Skeletal muscle tissue (tissue), 4 donors: ENCODE results near the gene FBXW8. TPM values are rescaled to one million over a fixed set of nuclear protein-coding genes. Genes with fewer than 3 reads are reported as not detected.

ENCODE experiments used
- H3K27ac ChIP-seq: one replicate; pipeline ENCODE4 v1.7.0; 2013; ENCODE audit warnings: mild to moderate bottlenecking, low read depth, low read length, inconsistent platforms
- H3K27me3 ChIP-seq, 3 donors: one replicate each; pipeline ENCODE4 v1.7.0; 2013; ENCODE audit warnings: low read length in 3 of 3; ENCODE audit not compliant: control insufficient read depth in 3 of 3, insufficient read depth in 3 of 3
- H3K36me3 ChIP-seq, 3 donors: one replicate each; pipeline ENCODE4 v1.7.0; 2013; ENCODE audit warnings: low read length in 3 of 3; ENCODE audit not compliant: control insufficient read depth in 3 of 3, insufficient read depth in 3 of 3
- H3K4me1 ChIP-seq, 3 donors: one replicate each; pipeline ENCODE4 v1.7.0; 2013; ENCODE audit warnings: low read length in 3 of 3, mild to moderate bottlenecking in 3 of 3; ENCODE audit not compliant: control insufficient read depth in 3 of 3, insufficient read depth in 3 of 3
- H3K4me3 ChIP-seq, 3 donors: one replicate each; pipeline ENCODE4 v1.7.0; 2013; ENCODE audit warnings: low read length in 3 of 3
- H3K9ac ChIP-seq, 3 donors: one replicate each; pipeline ENCODE4 v1.7.0; 2013; ENCODE audit warnings: low read length in 3 of 3, mild to moderate bottlenecking in 3 of 3, moderate library complexity in 2 of 3, low read depth in 1 of 3
- H3K9me3 ChIP-seq, 3 donors: one replicate each; pipeline ENCODE4 v1.7.0; 2013; ENCODE audit warnings: low read length in 3 of 3; ENCODE audit not compliant: control insufficient read depth in 3 of 3
- total RNA-seq: library from RNA; depleted of rRNA; stranded (reverse); fragments of >200 nt; gene quantifications from one replicate; pipeline ENCODE4 v1.2.3, GENCODE V29; 2014
- donor health status: Osteomylitis.

FBXW8 gene
- total RNA-seq, 1 donor from 2014 or later: 8.9 TPM

GRCh38 chr12:116887244-116887643 is 23.5 kb upstream of the FBXW8 start:
- Histone ChIP-seq H3K27me3 (peaks cover 7 to 12% (median 11%) of the 10 kb centered on the region in 3 donors), H3K9ac (no peak overlapping the region), H3K4me3 (no peak overlapping the region), H3K4me1 (peaks cover 0 to 2% (median under 1%) of the 10 kb centered on the region in 3 donors), H3K27ac (no peak overlapping the region), H3K36me3 (no peaks in the 10 kb centered on the region), H3K9me3 (no peaks in the 10 kb centered on the region)

- Histone ChIP-seq H3K27me3 (peaks cover under 1 to 10% (median 5%) of the 10 kb centered on the region in 3 donors), H3K9ac (no peak overlapping the region), H3K9me3 (no peaks in the 10 kb centered on the region), H3K36me3 (no peaks in the 10 kb centered on the region), H3K27ac (no peak overlapping the region), H3K4me3 (no peak overlapping the region), H3K4me1 (no peaks in the 10 kb centered on the region)
Observed at GRCh38 chr12:116887897-116888296, 22.9 kb upstream of the FBXW8 start.

- no peaks in the 10 kb centered on the region for H3K4me1 ChIP-seq
Observed at GRCh38 chr12:116890330-116890729, 20.4 kb upstream of the FBXW8 start.

GRCh38 chr12:116891019-116891418 is 19.7 kb upstream of the FBXW8 start:
- Histone ChIP-seq H3K4me3 (no peak overlapping the region), H3K36me3 (no peaks in the 10 kb centered on the region), H3K27me3 (peaks cover 0 to 5% (median 0%) of the 10 kb centered on the region in 3 donors), H3K4me1 (no peaks in the 10 kb centered on the region), H3K27ac (no peak overlapping the region), H3K9me3 (no peaks in the 10 kb centered on the region), H3K9ac (no peak overlapping the region)

More at GRCh38 chr12:116890330-116890729, 20.4 kb upstream of the FBXW8 start:
- H3K27me3 ChIP-seq: peaks cover 0 to 5% (median 0%) of the 10 kb centered on the region in 3 donors
- no peaks in the 10 kb centered on the region for H3K9me3 ChIP-seq
- H3K4me3 ChIP-seq: no peak overlapping the region
- no peaks in the 10 kb centered on the region for H3K36me3 ChIP-seq
- no peak overlapping the region for H3K27ac ChIP-seq
- no peak overlapping the region for H3K9ac ChIP-seq

GRCh38 chr12:116892349-116893140 is 18.2 kb upstream of the FBXW8 start:
- Histone ChIP-seq H3K27me3 (peaks cover 1 to 9% (median 2%) of the 10 kb centered on the region in 3 donors), H3K9ac (no peak overlapping the region), H3K36me3 (no peaks in the 10 kb centered on the region), H3K27ac (no peak overlapping the region), H3K4me3 (no peak overlapping the region), H3K4me1 (no peaks in the 10 kb centered on the region), H3K9me3 (no peaks in the 10 kb centered on the region)

GRCh38 chr12:116894913-116895312 is 15.8 kb upstream of the FBXW8 start:
- peaks cover 6 to 19% (median 11%) of the 10 kb centered on the region in 3 donors for H3K27me3 ChIP-seq
- no peaks in the 10 kb centered on the region for H3K9me3 ChIP-seq
- H3K36me3 ChIP-seq: no peaks in the 10 kb centered on the region
- H3K27ac ChIP-seq: no peak overlapping the region
- no peak overlapping the region for H3K4me3 ChIP-seq
- no peak overlapping the region for H3K9ac ChIP-seq
- no peaks in the 10 kb centered on the region for H3K4me1 ChIP-seq

GRCh38 chr12:116896411-116896924 is 14.3 kb upstream of the FBXW8 start:
- H3K27me3 ChIP-seq: peaks cover 12 to 26% (median 16%) of the 10 kb centered on the region in 3 donors
- H3K4me3 ChIP-seq: no peak overlapping the region
- H3K9ac ChIP-seq: no peak overlapping the region
- H3K4me1 ChIP-seq: no peaks in the 10 kb centered on the region
- no peaks in the 10 kb centered on the region for H3K9me3 ChIP-seq
- no peaks in the 10 kb centered on the region for H3K36me3 ChIP-seq
- H3K27ac ChIP-seq: no peak overlapping the region

GRCh38 chr12:116897476-116897875 is 13.3 kb upstream of the FBXW8 start:
- Histone ChIP-seq H3K27me3 (peaks cover 12 to 26% (median 16%) of the 10 kb centered on the region in 3 donors), H3K4me3 (no peak overlapping the region), H3K27ac (no peak overlapping the region), H3K4me1 (no peaks in the 10 kb centered on the region), H3K36me3 (no peaks in the 10 kb centered on the region), H3K9ac (no peak overlapping the region), H3K9me3 (no peaks in the 10 kb centered on the region)

- Histone ChIP-seq H3K27me3 (peaks cover 12 to 26% (median 16%) of the 10 kb centered on the region in 3 donors), H3K36me3 (no peaks in the 10 kb centered on the region), H3K9me3 (no peaks in the 10 kb centered on the region), H3K9ac (no peak overlapping the region), H3K27ac (no peak overlapping the region), H3K4me3 (no peak overlapping the region), H3K4me1 (no peaks in the 10 kb centered on the region)
Observed at GRCh38 chr12:116898669-116899068, 12.1 kb upstream of the FBXW8 start.

- H3K4me1 ChIP-seq: no peaks in the 10 kb centered on the region
- H3K9me3 ChIP-seq: no peaks in the 10 kb centered on the region
- no peak overlapping the region for H3K4me3 ChIP-seq
- H3K27me3 ChIP-seq: peaks cover 12 to 22% (median 14%) of the 10 kb centered on the region in 3 donors
- no peak overlapping the region for H3K9ac ChIP-seq
- no peak overlapping the region for H3K27ac ChIP-seq
- no peaks in the 10 kb centered on the region for H3K36me3 ChIP-seq
Observed at GRCh38 chr12:116901612-116902011, 9.1 kb upstream of the FBXW8 start.
